Measurements from ENCODE around the gene CALB2. TPM values are rescaled to one million over a fixed set of nuclear protein-coding genes. Genes with fewer than 3 reads are reported as not detected.
"Not testable (repeated sequence)": the region's sequence is repeated elsewhere in the genome, so short reads cannot be mapped to it uniquely, and the experiment has no call there.

The CALB2 gene
- total RNA-seq, 1 experiment from 2014 or later = 55.0 TPM

GRCh38 chr16:71344315-71344905 lies 14.1 kb upstream of the CALB2 start:
- Histone ChIP-seq H3K9me3 (replicated peaks) (no peaks in the 10 kb centered on the region), H3K4me3 (no peak overlapping the region), H3K27ac (no peak overlapping the region), H3K36me3 (no peaks in the 10 kb centered on the region), H3K4me1 (replicated peaks) (no peaks in the 10 kb centered on the region), H3K27me3 (replicated peaks) (no peaks in the 10 kb centered on the region)
- no peak for DNase-seq (ENCODE audit: low read depth in 1 of 2, low spot score in 2 of 2)

DNA sequence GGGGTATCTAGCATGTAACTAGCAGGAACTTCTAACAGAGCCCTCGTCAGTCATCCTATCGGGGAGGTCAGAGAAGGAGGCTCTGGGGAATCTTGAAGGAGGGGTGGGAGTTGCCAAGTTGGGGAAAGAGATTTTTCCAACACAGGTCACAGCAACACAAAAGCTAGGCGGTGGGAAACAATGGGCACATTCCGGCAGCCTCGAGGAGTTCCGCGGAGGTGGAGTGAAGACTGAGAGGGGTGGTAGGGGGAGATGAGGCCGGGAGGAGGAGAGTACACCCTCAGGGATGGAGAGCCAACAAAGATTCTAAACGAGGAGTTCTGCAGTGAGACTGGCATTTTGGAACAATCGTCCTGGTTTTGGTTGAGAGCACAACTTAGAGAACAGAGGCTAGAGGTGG lies 13.5 kb upstream of the CALB2 start:
- no peaks in the 10 kb centered on the region for H3K4me1 ChIP-seq (replicated peaks)
- no peaks in the 10 kb centered on the region for H3K27me3 ChIP-seq (replicated peaks)
- no peaks in the 10 kb centered on the region for H3K36me3 ChIP-seq
- H3K27ac ChIP-seq = no peak overlapping the region
- no peaks in the 10 kb centered on the region for H3K9me3 ChIP-seq (replicated peaks)
- DNase-seq (ENCODE audit: low read depth in 1 of 2, low spot score in 2 of 2) = no peak
- H3K4me3 ChIP-seq = no peak overlapping the region

- no peaks in the 10 kb centered on the region for H3K9me3 ChIP-seq (replicated peaks)
- H3K4me3 ChIP-seq = no peak overlapping the region
These were observed 11.4 kb upstream of the CALB2 start for GRCh38 chr16:71347146-71347545.

GRCh38 chr16:71348262-71349085 lies 10.0 kb upstream of the CALB2 start:
- Histone ChIP-seq H3K27me3 (replicated peaks) (no peaks in the 10 kb centered on the region), H3K9me3 (replicated peaks) (no peaks in the 10 kb centered on the region), H3K4me3 (no peak overlapping the region), H3K36me3 (no peaks in the 10 kb centered on the region), H3K4me1 (replicated peaks) (peaks cover 7% of the 10 kb centered on the region), H3K27ac (no peak overlapping the region)
- no peak for DNase-seq (ENCODE audit: low read depth in 1 of 2, low spot score in 2 of 2)

More at GRCh38 chr16:71347146-71347545, 11.4 kb upstream of the CALB2 start:
- Histone ChIP-seq H3K36me3 (no peaks in the 10 kb centered on the region), H3K27ac (no peak overlapping the region), H3K27me3 (replicated peaks) (no peaks in the 10 kb centered on the region), H3K4me1 (replicated peaks) (peaks cover 7% of the 10 kb centered on the region)
- DNase-seq (ENCODE audit: low read depth in 1 of 2, low spot score in 2 of 2) = no peak

DNA sequence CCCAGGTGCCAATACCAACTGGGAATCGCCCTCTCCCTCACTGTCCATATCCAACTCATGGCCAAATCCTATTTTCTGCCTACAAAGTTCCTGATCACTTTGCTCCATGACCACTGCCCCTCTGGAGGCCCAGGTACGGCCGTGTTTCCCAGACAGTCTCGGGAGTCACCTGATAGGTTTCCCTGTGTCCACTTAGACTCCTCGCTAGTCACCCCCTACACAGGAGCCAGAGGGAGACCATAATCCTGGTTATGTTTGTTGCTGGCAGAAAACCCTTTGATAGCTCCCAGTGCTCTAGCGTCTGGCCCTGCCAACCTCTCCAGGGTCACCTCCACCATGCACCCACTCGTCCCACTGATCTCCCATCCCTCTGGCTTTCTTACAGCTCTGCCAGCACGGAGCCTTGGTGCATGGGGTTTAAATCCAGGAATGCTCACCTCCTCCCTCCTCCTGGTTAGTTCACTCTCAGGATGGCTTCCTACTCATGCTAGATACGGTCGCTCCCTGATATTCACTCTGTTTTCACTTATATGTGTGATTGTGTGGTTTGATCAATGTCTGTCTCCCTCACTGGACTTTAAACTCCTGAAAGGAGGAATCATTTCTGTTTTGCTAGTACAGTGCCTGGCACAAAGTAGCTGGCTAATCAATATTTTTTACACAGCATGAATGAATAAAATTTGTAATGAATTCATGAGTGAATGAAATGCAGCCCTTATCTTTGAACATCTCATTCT lies 7.5 kb upstream of the CALB2 start:
- H3K27me3 ChIP-seq (replicated peaks) = no peaks in the 10 kb centered on the region

GRCh38 chr16:71351558-71351901 lies 7.0 kb upstream of the CALB2 start:
- no peaks in the 10 kb centered on the region for H3K36me3 ChIP-seq

More for the DNA sequence above, 7.5 kb upstream of the CALB2 start:
- DNase-seq (ENCODE audit: low read depth in 1 of 2, low spot score in 2 of 2) = no peak
- no peaks in the 10 kb centered on the region for H3K36me3 ChIP-seq
- no peak overlapping the region for H3K27ac ChIP-seq
- H3K4me1 ChIP-seq (replicated peaks) = peaks cover 7% of the 10 kb centered on the region
- H3K4me3 ChIP-seq = no peak overlapping the region
- no peaks in the 10 kb centered on the region for H3K9me3 ChIP-seq (replicated peaks)

GRCh38 chr16:71352466-71352865 lies 6.1 kb upstream of the CALB2 start:
- Histone ChIP-seq H3K36me3 (no peaks in the 10 kb centered on the region), H3K4me3 (no peak overlapping the region)

More at GRCh38 chr16:71351558-71351901, 7.0 kb upstream of the CALB2 start:
- H3K4me1 ChIP-seq (replicated peaks) = peaks cover 7% of the 10 kb centered on the region
- no peak overlapping the region for H3K4me3 ChIP-seq
- H3K27ac ChIP-seq = no peak overlapping the region
- H3K27me3 ChIP-seq (replicated peaks) = no peaks in the 10 kb centered on the region
- peak in 1 of 2 experiments; percentile 36 for DNase-seq (ENCODE audit: low read depth in 1 of 2, low spot score in 2 of 2)
- H3K9me3 ChIP-seq (replicated peaks) = no peaks in the 10 kb centered on the region

DNA sequence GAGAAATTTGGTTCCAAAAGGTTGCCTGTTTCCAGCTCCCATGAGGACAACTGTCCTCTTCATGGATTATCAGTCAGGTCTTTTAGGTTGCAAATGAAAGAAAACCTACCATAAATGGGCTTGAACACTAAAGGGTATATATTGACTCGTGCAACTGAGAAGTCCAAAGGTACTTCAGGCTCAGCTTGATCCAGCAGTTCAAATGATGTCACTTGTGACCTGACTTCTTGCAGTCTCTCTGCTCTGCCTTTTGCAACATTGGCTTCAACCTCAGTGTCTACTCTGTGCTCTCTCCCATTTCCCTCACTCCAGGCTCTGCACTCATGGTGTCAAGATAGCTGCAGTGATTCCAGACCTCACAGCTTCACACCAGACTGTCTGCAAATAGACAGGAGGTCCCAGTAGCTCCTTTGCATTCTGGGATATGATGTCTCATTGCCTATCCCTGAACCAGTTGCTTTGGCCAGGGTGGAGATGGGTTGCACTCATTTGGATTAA lies 5.5 kb upstream of the CALB2 start:
- Histone ChIP-seq H3K27me3 (replicated peaks) (no peaks in the 10 kb centered on the region), H3K9me3 (replicated peaks) (no peaks in the 10 kb centered on the region), H3K4me3 (no peak overlapping the region), H3K27ac (no peak overlapping the region), H3K4me1 (replicated peaks) (peaks cover 10% of the 10 kb centered on the region), H3K36me3 (no peaks in the 10 kb centered on the region)
- no peak for DNase-seq (ENCODE audit: low read depth in 1 of 2, low spot score in 2 of 2)

More at GRCh38 chr16:71352466-71352865, 6.1 kb upstream of the CALB2 start:
- peaks cover 7% of the 10 kb centered on the region for H3K4me1 ChIP-seq (replicated peaks)
- H3K27me3 ChIP-seq (replicated peaks) = no peaks in the 10 kb centered on the region
- no peaks in the 10 kb centered on the region for H3K9me3 ChIP-seq (replicated peaks)
- DNase-seq (ENCODE audit: low read depth in 1 of 2, low spot score in 2 of 2) = no peak
- H3K27ac ChIP-seq = no peak overlapping the region

DNA sequence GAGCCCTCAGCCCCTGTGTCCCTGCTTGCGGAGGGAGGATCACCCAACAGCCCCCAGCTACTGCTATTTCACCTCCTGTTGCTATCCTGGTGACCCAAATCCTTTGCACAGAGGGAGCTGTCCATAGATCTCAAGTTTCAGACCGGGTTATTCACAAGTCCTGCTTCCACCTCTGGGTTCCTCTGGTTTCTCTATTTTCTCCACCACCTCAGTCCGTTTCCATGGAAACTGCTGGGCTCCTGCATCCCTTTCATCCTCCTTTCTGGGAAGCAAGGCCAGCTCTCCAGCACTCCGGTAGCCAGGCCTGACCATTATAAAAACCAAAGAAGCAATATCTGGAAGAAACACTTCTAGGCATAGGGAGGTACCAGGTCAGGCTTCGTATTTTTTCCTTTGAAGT lies 4.8 kb upstream of the CALB2 start:
- DNase-seq (ENCODE audit: low read depth in 1 of 2, low spot score in 2 of 2) = no peak
- Histone ChIP-seq H3K36me3 (no peaks in the 10 kb centered on the region), H3K9me3 (replicated peaks) (no peaks in the 10 kb centered on the region), H3K4me1 (replicated peaks) (peaks cover 16% of the 10 kb centered on the region), H3K27me3 (replicated peaks) (no peaks in the 10 kb centered on the region), H3K27ac (no peak overlapping the region), H3K4me3 (no peak overlapping the region)

DNA sequence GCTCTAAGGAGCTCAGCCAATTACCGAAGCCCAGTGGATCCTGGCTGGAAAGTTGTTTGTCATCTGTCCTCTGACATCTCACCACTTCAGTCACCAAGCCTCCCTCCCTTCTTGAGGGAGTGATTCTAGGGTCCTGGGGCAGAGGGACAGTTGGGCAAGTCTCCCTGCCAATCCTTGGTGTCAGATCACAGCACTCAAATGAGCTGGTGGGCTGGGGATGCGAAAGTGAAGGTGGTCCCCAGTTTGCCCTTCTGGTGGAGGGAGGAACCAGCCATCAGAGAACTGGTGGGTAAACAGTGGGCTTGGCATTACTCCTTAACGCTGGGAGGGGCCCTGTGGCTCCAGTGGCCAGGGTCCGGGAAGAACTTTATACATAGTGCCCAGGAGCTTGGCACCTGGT lies 4.4 kb upstream of the CALB2 start:
- H3K27me3 ChIP-seq (replicated peaks) = no peaks in the 10 kb centered on the region
- H3K4me1 ChIP-seq (replicated peaks) = peaks cover 21% of the 10 kb centered on the region
- no peaks in the 10 kb centered on the region for H3K36me3 ChIP-seq
- no peak for DNase-seq (ENCODE audit: low read depth in 1 of 2, low spot score in 2 of 2)
- no peaks in the 10 kb centered on the region for H3K9me3 ChIP-seq (replicated peaks)
- H3K4me3 ChIP-seq = no peak overlapping the region
- H3K27ac ChIP-seq = no peak overlapping the region

GRCh38 chr16:71356051-71356740 lies 2.3 kb upstream of the CALB2 start:
- H3K4me1 ChIP-seq (replicated peaks) = peaks cover 41% of the 10 kb centered on the region
- H3K36me3 ChIP-seq = no peaks in the 10 kb centered on the region
- H3K27ac ChIP-seq = no peak overlapping the region
- no peaks in the 10 kb centered on the region for H3K27me3 ChIP-seq (replicated peaks)
- no peaks in the 10 kb centered on the region for H3K9me3 ChIP-seq (replicated peaks)
- no peak for DNase-seq (ENCODE audit: low read depth in 1 of 2, low spot score in 2 of 2)
- no peak overlapping the region for H3K4me3 ChIP-seq

GRCh38 chr16:71356936-71357335 lies 1.6 kb upstream of the CALB2 start:
- not testable (repeated sequence) for H3K27me3 ChIP-seq (replicated peaks); DNase-seq (ENCODE audit: low read depth in 1 of 2, low spot score in 2 of 2); H3K4me3 ChIP-seq; H3K9me3 ChIP-seq (replicated peaks); H3K27ac ChIP-seq; H3K36me3 ChIP-seq
- peaks cover 42% of the 10 kb centered on the region for H3K4me1 ChIP-seq (replicated peaks)

DNA sequence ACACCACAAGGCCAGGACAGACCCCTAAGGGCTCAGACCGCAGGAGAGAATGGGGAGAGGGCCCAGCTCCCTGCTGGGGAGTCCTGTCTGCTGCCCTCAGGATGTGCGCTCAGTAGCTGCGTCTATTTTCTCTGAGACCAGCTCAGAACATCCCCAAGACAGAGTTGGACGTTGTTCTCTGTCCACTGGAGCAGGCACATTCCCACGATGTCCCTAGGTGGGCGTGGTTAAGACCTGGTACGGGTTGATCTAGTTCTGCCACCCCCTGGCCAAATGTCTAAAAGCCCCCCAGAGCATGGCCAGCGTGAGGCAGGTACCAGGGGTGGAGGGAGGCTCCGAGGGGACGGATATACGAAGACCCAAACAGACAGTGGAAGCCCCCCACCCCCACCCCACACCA lies 842 bp upstream of the CALB2 start:
- H3K36me3 ChIP-seq = peaks cover 4% of the 10 kb centered on the region; the same call in 1 of the 2 replicates
- DNase-seq (ENCODE audit: low read depth in 1 of 2, low spot score in 2 of 2) = no peak
- H3K4me1 ChIP-seq (replicated peaks) = peaks cover 42% of the 10 kb centered on the region
- no peaks in the 10 kb centered on the region for H3K9me3 ChIP-seq (replicated peaks)
- no peak overlapping the region for H3K27ac ChIP-seq
- no peaks in the 10 kb centered on the region for H3K27me3 ChIP-seq (replicated peaks)
- no peak overlapping the region for H3K4me3 ChIP-seq
